ENCODE results near the gene CCDC92B. TPM values are rescaled to one million over a fixed set of nuclear protein-coding genes. Genes with fewer than 3 reads are reported as not detected.
A peak's percentile ranks its signal among the peaks of the same experiment; 100 is the strongest.

The CCDC92B gene
- total and polyA plus RNA-seq, 2 of the 13 experiments (the other 11 are each of a cell fraction or from before 2014, with no cell fraction given), result not detected

- TF ChIP-seq ZHX2 (IDR thresholded peaks at IDR 0.05; ENCODE audit: low read depth) (no peak), ZHX2 (CRISPR knock-in tag; IDR thresholded peaks at IDR 0.05; ENCODE audit: borderline replicate concordance) (peak; percentile 99), THRA (CRISPR knock-in tag; IDR thresholded peaks at IDR 0.05; ENCODE audit: borderline replicate concordance) (peak; percentile 93), NFE2L2 (IDR thresholded peaks at IDR 0.05; ENCODE audit: low read length) (no peak), NCOR1 (IDR thresholded peaks at IDR 0.05; ENCODE audit: borderline replicate concordance, low read length) (no peak), MED1 (CRISPR knock-in tag; IDR thresholded peaks at IDR 0.05) (peak; percentile 86), ZNF839 (CRISPR knock-in tag; IDR thresholded peaks at IDR 0.05; ENCODE audit: borderline replicate concordance) (0 out of 2 replicates have a peak, but pooled peaks have one; percentile 55), ZNF660 (CRISPR knock-in tag; IDR thresholded peaks at IDR 0.05; ENCODE audit: borderline replicate concordance, low read depth) (peak; percentile 79; the same call in 1 of the 2 replicates), RBAK (CRISPR knock-in tag; IDR thresholded peaks at IDR 0.05) (no peak), STAT5B (CRISPR knock-in tag; IDR thresholded peaks at IDR 0.05) (peak; percentile 96), DRAP1 (CRISPR knock-in tag; IDR thresholded peaks at IDR 0.05) (peak; percentile 56; the same call in 1 of the 2 replicates), TARDBP (CRISPR knock-in tag; IDR thresholded peaks at IDR 0.05) (peak; percentile 62; the same call in 1 of the 2 replicates), SNRNP70 (IDR thresholded peaks at IDR 0.05; ENCODE audit: low read depth, low read length) (no peak), HOMEZ (CRISPR knock-in tag; IDR thresholded peaks at IDR 0.05; ENCODE audit: low read depth) (0 out of 2 replicates have a peak, but pooled peaks have one; percentile 53), TFDP1 (CRISPR knock-in tag; IDR thresholded peaks at IDR 0.05; ENCODE audit: borderline replicate concordance) (peak; percentile 77; the same call in 1 of the 2 replicates), TEAD3 (CRISPR knock-in tag; optimal IDR thresholded peaks at IDR 0.05; ENCODE audit: borderline replicate concordance) (peak; percentile 73), ZNF766 (CRISPR knock-in tag; IDR thresholded peaks at IDR 0.05; ENCODE audit: borderline replicate concordance) (peak; percentile 99), CBFB (CRISPR knock-in tag; IDR thresholded peaks at IDR 0.05) (peak; percentile 84; the same call in 1 of the 2 replicates), ZBTB7A (CRISPR knock-in tag; IDR thresholded peaks at IDR 0.05) (peak; percentile 65), NR0B2 (CRISPR knock-in tag; IDR thresholded peaks at IDR 0.05) (peak; percentile 98)
Observed at GRCh38 chr17:2749784-2750181, 331 bp upstream of the CCDC92B start (continued).
